ENCODE measurements around the gene FBXW12. TPM values are rescaled to one million over a fixed set of nuclear protein-coding genes. Genes with fewer than 3 reads are reported as not detected.

Gene FBXW12
- total and polyA plus RNA-seq, 9 donors: 0.22 to 0.46 (median 0.33) TPM; not detected in 4

DNA sequence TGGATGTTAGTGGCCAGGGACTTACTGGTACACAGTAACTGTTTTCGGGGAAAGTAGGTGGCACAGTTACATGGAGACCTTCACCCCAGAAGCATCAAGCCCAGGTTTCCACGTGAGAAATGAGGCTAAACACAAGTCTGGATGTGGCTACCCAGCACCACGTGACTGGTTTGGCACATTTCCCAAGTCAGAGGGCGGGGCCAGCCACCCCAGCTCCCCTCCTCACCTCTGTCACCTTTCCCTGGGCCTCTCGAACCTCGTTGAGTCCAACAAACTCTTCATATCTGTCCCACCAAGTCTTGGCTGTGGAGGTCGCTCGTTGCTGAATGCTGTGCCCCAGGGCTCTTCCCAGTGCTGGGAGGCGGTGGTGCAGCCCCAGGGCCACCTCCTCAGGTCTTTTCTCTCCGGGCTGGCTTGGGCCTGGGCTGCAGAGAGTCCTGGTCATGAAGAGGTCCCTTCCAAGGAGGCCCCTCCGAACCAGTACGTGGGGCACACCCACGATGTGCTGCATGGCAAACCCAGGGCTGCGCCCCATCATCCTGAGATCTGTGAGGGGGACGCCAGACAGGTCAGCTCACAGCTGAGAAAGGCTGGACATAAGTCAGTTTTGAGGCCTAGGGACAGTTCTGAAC is 62.7 kb downstream of the FBXW12 start:
- H3K36me3 ChIP-seq: no peaks in the 10 kb centered on the region
- intact Hi-C loops (cut with DNase I): loop anchor here in 3 of 4 donors (2.0 to 10.0 kb wide), 7 partner anchors 32 to 240 kb away; no protein-coding TSS in a partner anchor
- 66 to 69% (median 69%) methylated on average over 15 of the region's 15 CpGs for WGBS, 3 donors
- no peaks in the 10 kb centered on the region for H3K27me3 ChIP-seq
- H3K4me3 ChIP-seq: no peak overlapping the region
- H3K27ac ChIP-seq: peak overlapping the region in 1 of 2 donors; percentile 43
- peak in 4 of 5 donors; percentile 13 to 53 (median 35) for DNase-seq
- no peak for TF ChIP-seq EP300 (IDR thresholded peaks at IDR 0.05)
- no peak for TF ChIP-seq CTCF (IDR thresholded peaks at IDR 0.05)
- no peak for TF ChIP-seq POLR2A (IDR thresholded peaks at IDR 0.05)
- peaks cover 20% of the 10 kb centered on the region for H3K4me1 ChIP-seq (ENCODE audit: insufficient read depth)
- H3K9me3 ChIP-seq: no peaks in the 10 kb centered on the region

DNA sequence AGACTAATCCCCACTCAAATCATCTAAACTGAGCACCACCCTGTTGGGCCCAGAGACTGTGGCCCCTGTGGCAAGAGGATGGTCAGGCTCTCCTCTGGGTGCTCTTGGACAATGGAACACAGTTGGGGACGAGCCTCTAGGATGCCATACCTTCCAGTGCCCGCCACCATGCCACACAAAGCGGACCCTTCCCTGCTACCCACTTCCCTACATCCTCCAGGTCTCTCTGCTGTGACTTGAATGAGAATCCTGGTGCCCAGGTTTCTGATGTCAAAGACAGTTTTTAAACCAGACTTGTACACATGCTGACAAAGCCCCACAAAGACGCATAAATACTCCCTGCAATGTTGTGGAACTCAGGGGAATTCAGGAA is 63.2 kb downstream of the FBXW12 start:
- peak in 2 of 5 donors; percentile 16 to 29 for DNase-seq
- TF ChIP-seq CTCF (IDR thresholded peaks at IDR 0.05) (no peak), POLR2A (IDR thresholded peaks at IDR 0.05) (no peak), EP300 (IDR thresholded peaks at IDR 0.05) (no peak)
- no peaks in the 10 kb centered on the region for H3K27me3 ChIP-seq
- WGBS, 3 donors: 79 to 87% (median 86%) methylated on average over 4 of the region's 4 CpGs
- intact Hi-C loops (cut with DNase I): loop anchor here in 3 of 4 donors (2.0 to 10.0 kb wide), 7 partner anchors 32 to 240 kb away; no protein-coding TSS in a partner anchor
- no peak overlapping the region for H3K4me3 ChIP-seq
- H3K4me1 ChIP-seq (ENCODE audit: insufficient read depth): peaks cover 18% of the 10 kb centered on the region
- H3K9me3 ChIP-seq: no peaks in the 10 kb centered on the region
- H3K27ac ChIP-seq: peak overlapping the region in 1 of 2 donors; percentile 32
- no peaks in the 10 kb centered on the region for H3K36me3 ChIP-seq

- DNase-seq: peak; percentile 83 to 91 (median 87)
- Histone ChIP-seq H3K36me3 (no peaks in the 10 kb centered on the region), H3K9me3 (no peaks in the 10 kb centered on the region), H3K27ac (peak overlapping the region in 1 of 2 donors; percentile 32), H3K27me3 (no peaks in the 10 kb centered on the region), H3K4me1 (ENCODE audit: insufficient read depth) (peaks cover 14% of the 10 kb centered on the region), H3K4me3 (no peak overlapping the region)
- WGBS, 3 donors: 37 to 39% (median 39%) methylated on average over 7 of the region's 7 CpGs
- TF ChIP-seq EP300 (IDR thresholded peaks at IDR 0.05) (no peak), CTCF (IDR thresholded peaks at IDR 0.05) (peak; percentile 97 to 99 (median 99)), POLR2A (IDR thresholded peaks at IDR 0.05) (peak; percentile 21)
- intact Hi-C loops (cut with DNase I): loop anchor here (2.0 to 10.0 kb wide), 7 partner anchors 33 to 241 kb away; no protein-coding TSS in a partner anchor
Measured at GRCh38 chr3:48435774-48436476, 63.9 kb downstream of the FBXW12 start.

DNA sequence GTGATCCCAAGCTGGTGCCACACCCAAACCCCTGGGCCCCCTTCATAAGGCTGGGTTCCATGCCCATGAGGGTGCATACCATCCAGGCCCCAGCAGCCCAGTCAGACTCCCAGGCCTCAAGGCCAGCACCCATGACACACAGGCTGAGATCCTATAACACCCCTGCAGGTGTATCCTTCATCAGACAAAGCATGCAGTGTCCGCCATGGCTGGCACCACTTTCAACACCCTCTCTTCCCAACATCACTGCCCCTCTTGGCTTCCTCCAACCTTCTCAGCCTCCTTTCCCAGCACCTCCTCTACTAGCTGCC is 64.4 kb downstream of the FBXW12 start:
- TF ChIP-seq EP300 (IDR thresholded peaks at IDR 0.05) (no peak), POLR2A (IDR thresholded peaks at IDR 0.05) (no peak), CTCF (IDR thresholded peaks at IDR 0.05) (no peak)
- H3K36me3 ChIP-seq: no peaks in the 10 kb centered on the region
- H3K27ac ChIP-seq: no peak overlapping the region
- H3K4me1 ChIP-seq (ENCODE audit: insufficient read depth): peaks cover 14% of the 10 kb centered on the region
- 0 to 23% (median 0%) methylated on average over 1 of the region's 1 CpG for WGBS, 3 donors
- no peak overlapping the region for H3K4me3 ChIP-seq
- no peaks in the 10 kb centered on the region for H3K9me3 ChIP-seq
- peak in 3 of 5 donors; percentile 26 to 38 (median 27) for DNase-seq
- no peaks in the 10 kb centered on the region for H3K27me3 ChIP-seq
- intact Hi-C loops (cut with DNase I): loop anchor here (2.0 to 10.0 kb wide), 6 partner anchors 34 to 242 kb away; no protein-coding TSS in a partner anchor

All from ovary (tissue), 9 donors.